ENCODE measurements around the gene KIF13A.
"Not testable (repeated sequence)": the region's sequence is repeated elsewhere in the genome, so short reads cannot be mapped to it uniquely, and the experiment has no call there.

GRCh38 chr6:17889777-17890176 is 97.7 kb downstream of the KIF13A start:
- not testable (repeated sequence) for TF ChIP-seq POLR2AphosphoS5, POLR2A (IDR thresholded peaks at IDR 0.05)

All from breast epithelium (tissue), 3 donors.